DOHH2 (cell line): Measurements from ENCODE around the gene MTR.

Experiments used
- H3F3A ChIP-seq: fragments of 200-600 bp; sonication (generic), shearing (Covaris generic); 2 replicates; pipeline ENCODE4 v1.6.0; 2016; ENCODE audit warnings: antibody characterized with exemption, mild to moderate bottlenecking; ENCODE audit not compliant: control insufficient read depth, insufficient read depth
- H3K27ac ChIP-seq: fragments of 200-600 bp; sonication (generic); 2 replicates; pipeline ENCODE4 v1.5.1; 2014; ENCODE audit warnings: low read depth, mild to moderate bottlenecking, low read length, moderate library complexity
- H3K27me3 ChIP-seq: fragments of 200-600 bp; sonication (generic); 2 replicates; pipeline ENCODE4 v1.6.1; 2014; ENCODE audit warnings: mild to moderate bottlenecking, low read length, mixed read lengths; ENCODE audit not compliant: control insufficient read depth
- H3K36me3 ChIP-seq: fragments of 200-600 bp; sonication (generic); 2 replicates; pipeline ENCODE4 v1.6.1; 2014; ENCODE audit warnings: mild to moderate bottlenecking, low read length, moderate library complexity, mixed read lengths; ENCODE audit not compliant: control insufficient read depth
- H3K4me1 ChIP-seq: fragments of 200-600 bp; sonication (generic); 2 replicates; pipeline ENCODE4 v1.6.1; 2014; ENCODE audit warnings: mild to moderate bottlenecking, low read length, mixed read lengths; ENCODE audit not compliant: control insufficient read depth
- H3K4me2 ChIP-seq: fragments of 200-600 bp; sonication (generic); 2 replicates; pipeline ENCODE4 v1.6.0; 2014; ENCODE audit warnings: mild to moderate bottlenecking, low read length, moderate library complexity
- H3K4me3 ChIP-seq: fragments of 200-600 bp; sonication (generic); 2 replicates; pipeline ENCODE4 v1.5.1; 2014; ENCODE audit warnings: mild to moderate bottlenecking, low read length, mixed read lengths
- H3K79me2 ChIP-seq: fragments of 200-600 bp; sonication (generic); 2 replicates; pipeline ENCODE4 v1.6.1; 2014; ENCODE audit warnings: mild to moderate bottlenecking, low read length, mixed read lengths; ENCODE audit not compliant: control insufficient read depth
- H3K9me2 ChIP-seq: fragments of 200-600 bp; sonication (generic); replicated peaks from 2 replicates; pipeline ENCODE4 v1.6.1; 2014; ENCODE audit warnings: mild to moderate bottlenecking, low read length, mixed read lengths; ENCODE audit not compliant: control insufficient read depth
- H3K9me3 ChIP-seq: fragments of 200-600 bp; sonication (generic); 2 replicates; pipeline ENCODE4 v1.6.1; 2014; ENCODE audit warnings: antibody characterized with exemption, low read length, mixed read lengths; ENCODE audit not compliant: control insufficient read depth, insufficient read depth
- H4K20me1 ChIP-seq: fragments of 200-600 bp; sonication (generic); 2 replicates; pipeline ENCODE4 v1.6.0; 2014; ENCODE audit warnings: low read depth, mild to moderate bottlenecking, antibody characterized with exemption, low read length, moderate library complexity; ENCODE audit not compliant: control insufficient read depth, insufficient read depth
- EZH2phosphoT487 ChIP-seq: fragments of 200-600 bp; sonication (generic); IDR thresholded peaks from 2 replicates; pipeline ENCODE4 v1.6.1; 2017; ENCODE audit warnings: borderline replicate concordance, mild to moderate bottlenecking, antibody characterized with exemption, low read length, moderate library complexity, mixed read lengths
- TF ChIP-seq, protein P1 (sequence below): fragments of 200-600 bp; sonication (generic); IDR thresholded peaks from one replicate; pipeline ENCODE4 v1.5.1; 2014; ENCODE audit warnings: antibody characterized with exemption, mild to moderate bottlenecking, low read depth, low read length; ENCODE audit not compliant: poor library complexity, severe bottlenecking

The MTR gene

DNA sequence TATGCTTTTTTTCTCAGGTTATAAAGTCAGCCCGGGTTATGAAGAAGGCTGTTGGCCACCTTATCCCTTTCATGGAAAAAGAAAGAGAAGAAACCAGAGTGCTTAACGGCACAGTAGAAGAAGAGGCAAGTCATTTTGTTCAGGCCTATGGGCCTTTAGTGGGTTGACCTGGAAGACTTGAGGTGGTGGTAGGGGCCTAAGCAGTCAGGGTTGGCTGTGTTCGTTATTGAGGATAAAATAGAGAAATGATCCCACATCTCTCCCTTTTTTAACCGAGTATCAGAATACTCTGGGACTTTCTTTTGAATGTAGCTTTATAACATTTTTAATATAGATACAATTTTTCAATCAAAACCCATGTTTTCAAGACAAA lies 67.1 kb downstream of the MTR start:
- TF ChIP-seq, protein P1, sequence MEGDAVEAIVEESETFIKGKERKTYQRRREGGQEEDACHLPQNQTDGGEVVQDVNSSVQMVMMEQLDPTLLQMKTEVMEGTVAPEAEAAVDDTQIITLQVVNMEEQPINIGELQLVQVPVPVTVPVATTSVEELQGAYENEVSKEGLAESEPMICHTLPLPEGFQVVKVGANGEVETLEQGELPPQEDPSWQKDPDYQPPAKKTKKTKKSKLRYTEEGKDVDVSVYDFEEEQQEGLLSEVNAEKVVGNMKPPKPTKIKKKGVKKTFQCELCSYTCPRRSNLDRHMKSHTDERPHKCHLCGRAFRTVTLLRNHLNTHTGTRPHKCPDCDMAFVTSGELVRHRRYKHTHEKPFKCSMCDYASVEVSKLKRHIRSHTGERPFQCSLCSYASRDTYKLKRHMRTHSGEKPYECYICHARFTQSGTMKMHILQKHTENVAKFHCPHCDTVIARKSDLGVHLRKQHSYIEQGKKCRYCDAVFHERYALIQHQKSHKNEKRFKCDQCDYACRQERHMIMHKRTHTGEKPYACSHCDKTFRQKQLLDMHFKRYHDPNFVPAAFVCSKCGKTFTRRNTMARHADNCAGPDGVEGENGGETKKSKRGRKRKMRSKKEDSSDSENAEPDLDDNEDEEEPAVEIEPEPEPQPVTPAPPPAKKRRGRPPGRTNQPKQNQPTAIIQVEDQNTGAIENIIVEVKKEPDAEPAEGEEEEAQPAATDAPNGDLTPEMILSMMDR = no peak
- no peak for TF ChIP-seq EZH2phosphoT487
- H3K9me2 ChIP-seq = no peaks in the 10 kb centered on the region
- no peaks in the 10 kb centered on the region for H3K79me2 ChIP-seq
- no peaks in the 10 kb centered on the region for H3F3A ChIP-seq
- H4K20me1 ChIP-seq = no peaks in the 10 kb centered on the region
- H3K36me3 ChIP-seq = peaks cover 81% of the 10 kb centered on the region
- no peak overlapping the region for H3K4me2 ChIP-seq
- H3K9me3 ChIP-seq = no peaks in the 10 kb centered on the region
- H3K4me3 ChIP-seq = no peak overlapping the region
- H3K27me3 ChIP-seq = no peaks in the 10 kb centered on the region
- H3K27ac ChIP-seq = no peak overlapping the region
- H3K4me1 ChIP-seq = no peaks in the 10 kb centered on the region

DNA sequence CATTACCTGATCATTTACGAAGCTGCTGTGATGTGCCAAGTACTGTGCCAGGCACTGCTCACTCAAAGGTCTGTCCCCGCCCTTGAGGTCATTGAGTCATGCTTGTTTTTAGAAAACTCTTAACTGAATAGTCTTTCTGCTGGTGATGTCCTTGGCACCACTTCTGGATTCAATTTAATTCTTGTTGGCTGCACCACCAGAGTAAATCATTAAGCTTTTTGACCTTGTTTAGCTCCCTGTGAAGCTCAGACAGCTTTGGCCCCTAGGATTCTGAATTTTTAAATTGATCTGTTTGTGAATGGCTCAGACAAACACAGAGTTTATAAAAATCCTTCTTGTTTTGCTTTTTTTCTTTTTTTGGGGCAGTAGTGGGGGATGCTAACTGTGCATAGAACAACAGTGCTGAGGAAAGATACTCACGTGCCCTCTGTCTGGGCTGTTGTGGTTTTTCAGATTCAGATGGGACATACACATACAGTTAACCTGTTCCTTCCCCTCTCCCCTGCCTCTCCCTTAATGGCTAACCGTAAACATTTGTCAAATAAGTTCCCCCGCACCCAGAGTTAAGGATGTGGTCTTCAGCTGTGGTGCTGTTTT lies 67.6 kb downstream of the MTR start:
- no peak overlapping the region for H3K4me2 ChIP-seq
- no peak overlapping the region for H3K27ac ChIP-seq
- H3K9me3 ChIP-seq = no peaks in the 10 kb centered on the region
- no peak for TF ChIP-seq EZH2phosphoT487
- TF ChIP-seq, protein P1 = no peak
- no peaks in the 10 kb centered on the region for H3F3A ChIP-seq
- no peaks in the 10 kb centered on the region for H3K27me3 ChIP-seq
- no peaks in the 10 kb centered on the region for H4K20me1 ChIP-seq
- peaks cover 81% of the 10 kb centered on the region for H3K36me3 ChIP-seq
- no peaks in the 10 kb centered on the region for H3K79me2 ChIP-seq
- H3K9me2 ChIP-seq = no peaks in the 10 kb centered on the region
- H3K4me1 ChIP-seq = no peaks in the 10 kb centered on the region
- H3K4me3 ChIP-seq = no peak overlapping the region

DNA sequence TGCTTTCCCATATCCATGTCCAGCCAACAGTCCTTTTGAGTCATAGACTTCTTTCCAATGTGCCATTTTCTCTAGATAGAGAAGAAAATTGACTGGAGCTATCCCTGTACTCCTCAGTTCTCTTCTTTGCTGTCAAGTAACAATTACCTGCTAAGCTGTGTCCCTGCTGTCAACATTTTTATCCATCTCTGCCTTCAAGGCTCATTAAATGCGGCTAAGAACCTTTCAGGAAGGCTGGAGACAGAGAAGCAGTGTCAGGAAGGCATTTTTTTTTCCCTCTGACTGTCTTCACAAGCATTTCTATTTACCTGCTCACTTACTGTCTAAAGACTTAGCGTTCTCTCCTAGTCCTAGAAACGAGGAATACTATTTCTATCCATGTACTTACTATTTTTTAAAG lies 69.1 kb downstream of the MTR start:
- Histone ChIP-seq H3K27ac (no peak overlapping the region), H3K79me2 (no peaks in the 10 kb centered on the region), H3K27me3 (no peaks in the 10 kb centered on the region), H3K4me2 (no peak overlapping the region), H3F3A (0 out of 2 replicates have a peak, but pooled peaks cover 3% of the 10 kb centered on the region), H3K4me1 (no peaks in the 10 kb centered on the region), H4K20me1 (no peaks in the 10 kb centered on the region), H3K36me3 (peaks cover 81% of the 10 kb centered on the region), H3K9me3 (no peaks in the 10 kb centered on the region), H3K4me3 (no peak overlapping the region), H3K9me2 (no peaks in the 10 kb centered on the region)
- no peak for TF ChIP-seq EZH2phosphoT487
- TF ChIP-seq, protein P1 = no peak
